K562 (cell line): ENCODE data around the gene EGLN1. TPM values are rescaled to one million over a fixed set of nuclear protein-coding genes. Genes with fewer than 3 reads are reported as not detected.

ENCODE experiments used
- BCL6 ChIP-seq: fragments of 250-450 bp; sonication (Bioruptor Pico); IDR thresholded peaks from 2 replicates; pipeline ENCODE4 v1.4.0; 2020
- FOXJ3 ChIP-seq: sonication (generic); formaldehyde crosslinking; IDR thresholded peaks from 2 replicates; pipeline ENCODE4 v1.4.0; 2020; ENCODE audit warnings: mild to moderate bottlenecking, missing genetic modification reagents
- MTA3 ChIP-seq: fragments of 450-650 bp; formaldehyde crosslinking; IDR thresholded peaks from 2 replicates; pipeline ENCODE4 v1.6.1; 2017; ENCODE audit warnings: mild to moderate bottlenecking, borderline replicate concordance
- NFE2 ChIP-seq: IDR thresholded peaks from 2 replicates; pipeline ENCODE4 v1.6.1; 2014; ENCODE audit warnings: antibody characterized with exemption, low read depth
- NFIC ChIP-seq: fragments of 450-650 bp; IDR thresholded peaks from 2 replicates; pipeline ENCODE4 v1.6.1; 2017; ENCODE audit warnings: mild to moderate bottlenecking, inconsistent platforms
- PHTF2 ChIP-seq: fragments of 250-450 bp; sonication (Bioruptor Pico); IDR thresholded peaks from 2 replicates; pipeline ENCODE4 v1.5.0; 2021; ENCODE audit warnings: mild to moderate bottlenecking
- POLR2AphosphoS2 ChIP-seq: IDR thresholded peaks from 2 replicates; pipeline ENCODE4 v1.6.1; 2012; ENCODE audit warnings: low read length, improper control_type of control experiment
- RBM17 ChIP-seq: fragments of 200-400 bp; formaldehyde crosslinking; IDR thresholded peaks from 2 replicates; pipeline ENCODE4 v1.6.1; 2017; ENCODE audit warnings: low read depth, mild to moderate bottlenecking, low read length, borderline replicate concordance
- SIX5 ChIP-seq, 2 experiments: IDR thresholded peaks; 2 replicates each; pipeline ENCODE4 v1.6.1; 2011; ENCODE audit warnings: low read length in 2 of 2, borderline replicate concordance in 1 of 2, low read depth in 1 of 2, mild to moderate bottlenecking in 1 of 2, moderate library complexity in 1 of 2; ENCODE audit not compliant: insufficient read depth in 1 of 2
- SPI1 ChIP-seq: IDR thresholded peaks from 2 replicates; pipeline ENCODE4 v1.6.1; 2011; ENCODE audit warnings: low read depth, low read length, control low read depth, borderline replicate concordance
- TEAD1 ChIP-seq, 2 experiments: fragments of 450-650 bp in 1 of 2; sonication (generic) in 1 of 2; formaldehyde crosslinking; IDR thresholded peaks; 2 replicates each; pipeline versions ENCODE4 v1.4.0 to v1.8.0; 2020 to 2022; ENCODE audit warnings: mild to moderate bottlenecking in 2 of 2, missing genetic modification reagents in 1 of 2
- ZNF282 ChIP-seq: sonication (generic); formaldehyde crosslinking; IDR thresholded peaks from 2 replicates; pipeline ENCODE4 v1.8.1; 2023; ENCODE audit warnings: missing genetic modification reagents
- ZNF707 ChIP-seq: fragments of 250-450 bp; sonication (Bioruptor Pico); conservative IDR thresholded peaks from 2 replicates; pipeline ENCODE4 v1.8.0; 2022; ENCODE audit warnings: inconsistent platforms, mild to moderate bottlenecking, moderate library complexity
- polyA plus RNA-seq, 8 experiments: library from polyadenylated mRNA; depleted of rRNA in 4 of 8; stranded (reverse) in 5 of 8; unstranded in 3 of 8; fragments of >200 nt; fragmentation: Nextera tagmentation in 2 of 8; fragmentation: Illumina TruSeq in 1 of 8; extraction: Ambion mirVana in 2 of 8; extraction: Trizol in 1 of 8; gene quantifications; 2 replicates each; pipeline versions ENCODE4 v1.2.1 to v1.2.3, GENCODE V29; 2011 to 2014; ENCODE audit warnings: inconsistent platforms in 1 of 8, missing spikeins in 1 of 8
- total RNA-seq, 7 experiments: library from RNA; depleted of rRNA in 6 of 7; stranded (reverse); fragments of >200 nt in 6 of 7; fragmentation: Illumina TruSeq in 2 of 7; extraction: Trizol in 2 of 7; gene quantifications; 2 replicates each; pipeline versions ENCODE4 v1.2.1 to v1.2.3, GENCODE V29; 2011 to 2021; ENCODE audit warnings: low replicate concordance in 1 of 7
- TF ChIP-seq, protein P1 (sequence below): fragments of 250-450 bp; sonication (Bioruptor Pico); IDR thresholded peaks from 2 replicates; pipeline ENCODE4 v1.4.0; 2020; ENCODE audit warnings: borderline replicate concordance
- TF ChIP-seq, protein P2 (sequence below): fragments of 450-650 bp; formaldehyde crosslinking; IDR thresholded peaks from 2 replicates; pipeline ENCODE4 v1.4.0; 2020; ENCODE audit warnings: mild to moderate bottlenecking, moderate library complexity
- TF ChIP-seq, protein P3 (sequence below): fragments of 150-350 bp; conservative IDR thresholded peaks from 2 replicates; pipeline ENCODE4 v1.6.1; 2014; ENCODE audit warnings: low read length
- TF ChIP-seq, protein P4 (sequence below): sonication (generic); formaldehyde crosslinking; IDR thresholded peaks from 2 replicates; pipeline ENCODE4 v1.4.0; 2020; ENCODE audit warnings: mild to moderate bottlenecking, missing genetic modification reagents

The EGLN1 gene
- total and polyA plus RNA-seq, 9 of the 15 experiments (the other 6 are each of a cell fraction or from before 2014, with no cell fraction given) = 5.2 to 54.3 (median 24.6) TPM

DNA sequence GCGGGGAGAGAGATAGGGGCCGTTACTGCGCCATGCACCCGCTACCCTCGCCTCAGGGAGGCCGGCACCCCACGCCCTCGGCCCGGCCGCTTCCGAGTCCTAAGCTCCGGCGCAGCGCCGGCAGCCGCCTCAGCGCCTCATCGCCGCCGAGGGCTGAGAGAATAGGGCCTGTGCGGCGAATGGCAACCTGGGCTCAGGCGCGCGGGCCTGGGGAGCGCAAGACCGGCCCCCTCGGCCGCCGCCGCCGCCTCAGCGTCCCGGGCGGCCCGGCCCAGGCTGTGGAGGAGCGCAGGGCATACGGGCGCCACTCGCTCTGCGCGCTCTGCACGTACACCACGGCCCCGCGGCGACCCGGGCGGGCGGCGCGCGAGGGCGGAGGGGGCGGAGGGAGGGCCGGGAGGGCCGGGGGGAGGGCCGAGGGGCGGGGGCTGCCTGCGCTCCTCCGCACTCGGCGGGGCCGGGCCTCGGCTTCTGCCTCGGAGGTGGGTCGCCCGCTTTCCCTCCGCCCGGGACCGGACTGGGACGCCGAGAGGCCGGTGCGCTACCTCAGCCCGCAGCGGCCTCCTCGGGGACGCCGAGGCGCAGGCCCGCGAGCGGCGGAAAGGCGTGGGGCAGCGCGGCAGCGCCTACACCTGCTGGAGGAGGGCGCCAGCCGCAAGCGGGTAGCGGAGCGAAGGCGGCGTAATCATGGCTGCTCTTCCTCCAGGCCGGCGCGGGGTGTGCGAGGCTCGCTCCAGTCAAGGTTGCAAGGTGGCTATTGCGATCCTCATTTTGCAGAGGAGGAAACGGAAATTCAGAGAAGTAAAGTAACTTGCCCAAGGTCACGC, at the start of gene EGLN1 (continued):
- TF ChIP-seq, protein P1, sequence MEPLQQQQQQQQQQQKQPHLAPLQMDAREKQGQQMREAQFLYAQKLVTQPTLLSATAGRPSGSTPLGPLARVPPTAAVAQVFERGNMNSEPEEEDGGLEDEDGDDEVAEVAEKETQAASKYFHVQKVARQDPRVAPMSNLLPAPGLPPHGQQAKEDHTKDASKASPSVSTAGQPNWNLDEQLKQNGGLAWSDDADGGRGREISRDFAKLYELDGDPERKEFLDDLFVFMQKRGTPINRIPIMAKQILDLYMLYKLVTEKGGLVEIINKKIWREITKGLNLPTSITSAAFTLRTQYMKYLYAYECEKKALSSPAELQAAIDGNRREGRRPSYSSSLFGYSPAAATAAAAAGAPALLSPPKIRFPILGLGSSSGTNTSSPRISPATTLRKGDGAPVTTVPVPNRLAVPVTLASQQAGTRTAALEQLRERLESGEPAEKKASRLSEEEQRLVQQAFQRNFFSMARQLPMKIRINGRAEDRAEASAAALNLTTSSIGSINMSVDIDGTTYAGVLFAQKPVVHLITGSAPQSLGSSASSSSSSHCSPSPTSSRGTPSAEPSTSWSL (CRISPR knock-in tag) = no peak
- TF ChIP-seq PHTF2 (no peak), TEAD1 (CRISPR knock-in tag; IDR thresholded peaks at IDR 0.05) (peak in 1 of 2 experiments; percentile 64; a peak in 1 of 4 replicates), ZNF282 (CRISPR knock-in tag) (no peak), NFIC (peak; percentile 63), SPI1 (peak; percentile 7; the same call in 1 of the 2 replicates), FOXJ3 (CRISPR knock-in tag) (no peak), SIX5 (IDR thresholded peaks at IDR 0.05; ENCODE audit: borderline replicate concordance in 1 of 2, insufficient read depth in 1 of 2, low read depth in 1 of 2, low read length in 2 of 2) (no peak), RBM17 (no peak), MTA3 (peak; percentile 82), NFE2 (0 out of 2 replicates have a peak, but pooled peaks have one; percentile 31), ZNF707 (no peak), POLR2AphosphoS2 (no peak), BCL6 (CRISPR knock-in tag) (no peak)
- TF ChIP-seq, protein P2, sequence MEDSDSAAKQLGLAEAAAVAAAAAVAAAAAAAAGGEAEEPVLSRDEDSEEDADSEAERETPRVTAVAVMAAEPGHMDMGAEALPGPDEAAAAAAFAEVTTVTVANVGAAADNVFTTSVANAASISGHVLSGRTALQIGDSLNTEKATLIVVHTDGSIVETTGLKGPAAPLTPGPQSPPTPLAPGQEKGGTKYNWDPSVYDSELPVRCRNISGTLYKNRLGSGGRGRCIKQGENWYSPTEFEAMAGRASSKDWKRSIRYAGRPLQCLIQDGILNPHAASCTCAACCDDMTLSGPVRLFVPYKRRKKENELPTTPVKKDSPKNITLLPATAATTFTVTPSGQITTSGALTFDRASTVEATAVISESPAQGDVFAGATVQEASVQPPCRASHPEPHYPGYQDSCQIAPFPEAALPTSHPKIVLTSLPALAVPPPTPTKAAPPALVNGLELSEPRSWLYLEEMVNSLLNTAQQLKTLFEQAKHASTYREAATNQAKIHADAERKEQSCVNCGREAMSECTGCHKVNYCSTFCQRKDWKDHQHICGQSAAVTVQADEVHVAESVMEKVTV (CRISPR knock-in tag) = peak; percentile 62; the same call in 1 of the 2 replicates
- TF ChIP-seq, protein P3, sequence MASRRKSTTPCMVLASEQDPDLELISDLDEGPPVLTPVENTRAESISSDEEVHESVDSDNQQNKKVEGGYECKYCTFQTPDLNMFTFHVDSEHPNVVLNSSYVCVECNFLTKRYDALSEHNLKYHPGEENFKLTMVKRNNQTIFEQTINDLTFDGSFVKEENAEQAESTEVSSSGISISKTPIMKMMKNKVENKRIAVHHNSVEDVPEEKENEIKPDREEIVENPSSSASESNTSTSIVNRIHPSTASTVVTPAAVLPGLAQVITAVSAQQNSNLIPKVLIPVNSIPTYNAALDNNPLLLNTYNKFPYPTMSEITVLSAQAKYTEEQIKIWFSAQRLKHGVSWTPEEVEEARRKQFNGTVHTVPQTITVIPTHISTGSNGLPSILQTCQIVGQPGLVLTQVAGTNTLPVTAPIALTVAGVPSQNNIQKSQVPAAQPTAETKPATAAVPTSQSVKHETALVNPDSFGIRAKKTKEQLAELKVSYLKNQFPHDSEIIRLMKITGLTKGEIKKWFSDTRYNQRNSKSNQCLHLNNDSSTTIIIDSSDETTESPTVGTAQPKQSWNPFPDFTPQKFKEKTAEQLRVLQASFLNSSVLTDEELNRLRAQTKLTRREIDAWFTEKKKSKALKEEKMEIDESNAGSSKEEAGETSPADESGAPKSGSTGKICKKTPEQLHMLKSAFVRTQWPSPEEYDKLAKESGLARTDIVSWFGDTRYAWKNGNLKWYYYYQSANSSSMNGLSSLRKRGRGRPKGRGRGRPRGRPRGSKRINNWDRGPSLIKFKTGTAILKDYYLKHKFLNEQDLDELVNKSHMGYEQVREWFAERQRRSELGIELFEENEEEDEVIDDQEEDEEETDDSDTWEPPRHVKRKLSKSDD = no peak
- TF ChIP-seq, protein P4, sequence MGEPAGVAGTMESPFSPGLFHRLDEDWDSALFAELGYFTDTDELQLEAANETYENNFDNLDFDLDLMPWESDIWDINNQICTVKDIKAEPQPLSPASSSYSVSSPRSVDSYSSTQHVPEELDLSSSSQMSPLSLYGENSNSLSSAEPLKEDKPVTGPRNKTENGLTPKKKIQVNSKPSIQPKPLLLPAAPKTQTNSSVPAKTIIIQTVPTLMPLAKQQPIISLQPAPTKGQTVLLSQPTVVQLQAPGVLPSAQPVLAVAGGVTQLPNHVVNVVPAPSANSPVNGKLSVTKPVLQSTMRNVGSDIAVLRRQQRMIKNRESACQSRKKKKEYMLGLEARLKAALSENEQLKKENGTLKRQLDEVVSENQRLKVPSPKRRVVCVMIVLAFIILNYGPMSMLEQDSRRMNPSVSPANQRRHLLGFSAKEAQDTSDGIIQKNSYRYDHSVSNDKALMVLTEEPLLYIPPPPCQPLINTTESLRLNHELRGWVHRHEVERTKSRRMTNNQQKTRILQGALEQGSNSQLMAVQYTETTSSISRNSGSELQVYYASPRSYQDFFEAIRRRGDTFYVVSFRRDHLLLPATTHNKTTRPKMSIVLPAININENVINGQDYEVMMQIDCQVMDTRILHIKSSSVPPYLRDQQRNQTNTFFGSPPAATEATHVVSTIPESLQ (CRISPR knock-in tag) = no peak
